ENCODE results near the gene CPVL.

Gene CPVL

GRCh38 chr7:29146057-29146706, at the start of gene CPVL:
TSS of gene CPVL (minus strand) at chr7:29146537. CDS start at chr7:29121061, 25,476 bp downstream.
- no peak for DNase-seq

GRCh38 chr7:29194594-29195427, 48.5 kb upstream of the CPVL start, which contains the start of gene CHN2:
TSS of gene CHN2 (plus strand) at chr7:29194775.
- peak; percentile 18 for DNase-seq

GRCh38 chr7:29194206-29194593, 47.9 kb upstream of the CPVL start:
- no peak for DNase-seq

- DNase-seq, result no peak
Observed at GRCh38 chr7:29193316-29194205, 47.2 kb upstream of the CPVL start.

- DNase-seq, result no peak
Observed at GRCh38 chr7:29192811-29193210, 46.5 kb upstream of the CPVL start.

- no peak for DNase-seq
Observed at GRCh38 chr7:29192323-29192722, 46.0 kb upstream of the CPVL start.

GRCh38 chr7:29190349-29191045, 44.2 kb upstream of the CPVL start:
- DNase-seq, result no peak

- DNase-seq, result no peak
Observed at GRCh38 chr7:29189743-29190201, 43.4 kb upstream of the CPVL start.

- no peak for DNase-seq
Observed at GRCh38 chr7:29185613-29186012, 39.3 kb upstream of the CPVL start.

- DNase-seq, result no peak
Observed at GRCh38 chr7:29184599-29184998, 38.3 kb upstream of the CPVL start.

- no peak for DNase-seq
Observed at GRCh38 chr7:29179115-29179514, 32.8 kb upstream of the CPVL start.

- no peak for DNase-seq
Observed at GRCh38 chr7:29177963-29178600, 31.7 kb upstream of the CPVL start.

GRCh38 chr7:29173458-29173857, 27.1 kb upstream of the CPVL start:
- no peak for DNase-seq

- DNase-seq, result no peak
Observed at GRCh38 chr7:29170781-29171180, 24.4 kb upstream of the CPVL start.

- no peak for DNase-seq
Observed at GRCh38 chr7:29167721-29168120, 21.4 kb upstream of the CPVL start.

- no peak for DNase-seq
Observed at GRCh38 chr7:29163854-29164253, 17.5 kb upstream of the CPVL start.

- DNase-seq, result no peak
Observed at GRCh38 chr7:29162577-29162976, 16.2 kb upstream of the CPVL start.

GRCh38 chr7:29161231-29161630, 14.9 kb upstream of the CPVL start:
- DNase-seq, result no peak

GRCh38 chr7:29160080-29160479, 13.7 kb upstream of the CPVL start:
- DNase-seq, result no peak

GRCh38 chr7:29158795-29159423, 12.6 kb upstream of the CPVL start:
- DNase-seq, result no peak

GRCh38 chr7:29156907-29157452, 10.6 kb upstream of the CPVL start:
- DNase-seq, result no peak
